Embryonic facial prominence (tissue), 1 donor: ENCODE measurements around the gene MSI2.

Experiments used
- DNase-seq: peaks from one replicate; pipeline ENCODE4 v3.0.0-alpha.2; 2016; ENCODE audit errors: extremely low spot score

MSI2 gene

GRCh38 chr17:57316361-57316760 lies 60.0 kb downstream of the MSI2 start:
- no peak for DNase-seq

- no peak for DNase-seq
Measured at GRCh38 chr17:57317079-57317478, 60.8 kb downstream of the MSI2 start.

GRCh38 chr17:57318913-57319312 lies 62.6 kb downstream of the MSI2 start:
- no peak for DNase-seq

- no peak for DNase-seq
Measured at GRCh38 chr17:57319806-57320205, 63.5 kb downstream of the MSI2 start.

GRCh38 chr17:57323391-57323790 lies 67.1 kb downstream of the MSI2 start:
- no peak for DNase-seq

- no peak for DNase-seq
Measured at GRCh38 chr17:57324060-57324459, 67.7 kb downstream of the MSI2 start.

- DNase-seq = no peak
Measured at GRCh38 chr17:57324631-57325030, 68.3 kb downstream of the MSI2 start.

GRCh38 chr17:57326336-57326735 lies 70.0 kb downstream of the MSI2 start:
- no peak for DNase-seq

- no peak for DNase-seq
Measured at GRCh38 chr17:57326764-57327163, 70.4 kb downstream of the MSI2 start.

- DNase-seq = no peak
Measured at GRCh38 chr17:57327176-57327970, 71.0 kb downstream of the MSI2 start.

- no peak for DNase-seq
Measured at GRCh38 chr17:57328109-57328882, 72.0 kb downstream of the MSI2 start.

GRCh38 chr17:57329380-57330214 lies 73.3 kb downstream of the MSI2 start:
- DNase-seq = no peak

- no peak for DNase-seq
Measured at GRCh38 chr17:57330587-57330986, 74.3 kb downstream of the MSI2 start.

GRCh38 chr17:57331423-57331822 lies 75.1 kb downstream of the MSI2 start:
- no peak for DNase-seq

- no peak for DNase-seq
Measured at GRCh38 chr17:57332501-57332900, 76.2 kb downstream of the MSI2 start.

- DNase-seq = no peak
Measured at GRCh38 chr17:57335195-57335792, 79.0 kb downstream of the MSI2 start.

GRCh38 chr17:57337390-57337789 lies 81.1 kb downstream of the MSI2 start:
- no peak for DNase-seq

- DNase-seq = no peak
Measured at GRCh38 chr17:57338257-57338914, 82.1 kb downstream of the MSI2 start.

- no peak for DNase-seq
Measured at GRCh38 chr17:57340160-57340981, 84.0 kb downstream of the MSI2 start.
